NT2/D1 (cell line): ENCODE data around the gene PDE3A.
A peak's percentile ranks its signal among the peaks of the same experiment; 100 is the strongest.

Experiments used
- DNase-seq: peaks from one replicate; pipeline ENCODE4 v3.0.0-alpha.2; 2011; ENCODE audit warnings: low read depth, low spot score
- H3K27me3 ChIP-seq: 2 replicates; pipeline ENCODE4 v1.6.0; 2011; ENCODE audit warnings: mild to moderate bottlenecking; ENCODE audit not compliant: insufficient read length, insufficient read depth
- H3K36me3 ChIP-seq: 2 replicates; pipeline ENCODE4 v1.6.1; 2011; ENCODE audit warnings: mild to moderate bottlenecking, low read length, mixed read lengths; ENCODE audit not compliant: insufficient read depth, insufficient read length
- H3K4me1 ChIP-seq: 2 replicates; pipeline ENCODE4 v1.5.1; 2011; ENCODE audit not compliant: insufficient read depth, insufficient read length
- H3K4me3 ChIP-seq: 2 replicates; pipeline ENCODE4 v1.5.1; 2011; ENCODE audit warnings: low read depth; ENCODE audit not compliant: insufficient read length
- H3K9ac ChIP-seq: 2 replicates; pipeline ENCODE4 v1.6.0; 2011; ENCODE audit warnings: low read depth; ENCODE audit not compliant: insufficient read length
- H3K9me3 ChIP-seq: 2 replicates; pipeline ENCODE4 v1.5.1; 2011; ENCODE audit warnings: mild to moderate bottlenecking, low read length; ENCODE audit not compliant: insufficient read depth
- SUZ12 ChIP-seq: IDR thresholded peaks from 2 replicates; pipeline ENCODE4 v1.6.1; 2011; ENCODE audit not compliant: insufficient read length, insufficient read depth; ENCODE audit errors: extremely low read depth
- YY1 ChIP-seq: IDR thresholded peaks from 2 replicates; pipeline ENCODE4 v1.6.1; 2011; ENCODE audit not compliant: insufficient read length, insufficient read depth
- ZNF274 ChIP-seq: IDR thresholded peaks from 2 replicates; pipeline ENCODE4 v1.6.1; 2011; ENCODE audit warnings: mild to moderate bottlenecking, low read depth, low read length

PDE3A gene

DNA sequence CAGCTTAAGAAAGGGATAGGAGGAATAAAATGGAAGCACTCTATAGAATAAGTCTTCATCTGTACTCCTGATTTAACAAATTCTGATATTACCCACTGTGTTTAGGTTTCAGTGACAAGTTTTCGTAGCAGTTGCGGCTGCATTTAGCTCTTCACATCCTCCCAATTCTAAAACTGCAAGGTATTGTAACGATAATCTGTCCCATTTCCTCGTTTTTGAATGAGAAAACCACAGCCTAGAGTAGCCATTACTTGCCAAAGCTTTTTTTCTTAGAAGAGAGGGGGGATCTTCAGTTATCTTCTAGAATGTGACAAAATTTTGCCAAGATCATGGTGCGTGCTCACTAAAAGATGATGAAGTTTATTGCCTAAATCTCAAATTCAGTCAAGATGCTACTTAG lies 155.8 kb downstream of the PDE3A start:
- Histone ChIP-seq H3K36me3 (no peaks in the 10 kb centered on the region), H3K4me1 (no peaks in the 10 kb centered on the region), H3K27me3 (no peaks in the 10 kb centered on the region), H3K9ac (no peak overlapping the region), H3K9me3 (0 out of 2 replicates have a peak, but pooled peaks cover 3% of the 10 kb centered on the region), H3K4me3 (no peak overlapping the region)
- TF ChIP-seq YY1 (no peak), SUZ12 (no peak), ZNF274 (no peak)
- DNase-seq = peak; percentile 80

DNA sequence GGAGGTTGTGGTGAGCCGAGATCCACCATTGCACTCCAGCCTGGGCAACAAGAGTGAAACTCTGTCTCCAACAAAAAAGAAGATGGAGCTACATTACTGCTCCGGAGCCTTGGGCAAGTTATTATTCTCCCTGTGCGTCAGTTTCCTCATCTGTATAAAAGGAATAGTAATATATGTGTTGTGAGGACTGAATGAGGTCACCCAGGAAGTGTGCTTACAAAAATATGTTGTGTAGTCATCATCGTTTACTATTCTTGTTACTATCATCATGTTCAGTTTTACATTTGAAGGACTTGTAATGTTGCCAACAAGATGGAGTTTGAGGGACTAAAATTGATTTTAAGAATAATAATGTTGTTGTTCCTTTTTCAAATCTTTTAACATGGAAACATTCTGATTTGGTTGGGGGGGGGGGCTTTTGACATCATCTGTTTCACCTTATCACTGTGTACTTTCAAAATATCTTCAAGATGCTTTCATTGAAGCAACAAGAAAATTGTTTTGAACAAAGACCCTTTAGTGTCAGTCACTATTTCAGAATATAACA lies 156.8 kb downstream of the PDE3A start:
- no peaks in the 10 kb centered on the region for H3K9me3 ChIP-seq
- TF ChIP-seq YY1 (no peak), ZNF274 (no peak), SUZ12 (no peak)
- DNase-seq = no peak
- no peak overlapping the region for H3K4me3 ChIP-seq
- H3K36me3 ChIP-seq = no peaks in the 10 kb centered on the region
- H3K9ac ChIP-seq = no peak overlapping the region
- no peaks in the 10 kb centered on the region for H3K4me1 ChIP-seq
- no peaks in the 10 kb centered on the region for H3K27me3 ChIP-seq

DNA sequence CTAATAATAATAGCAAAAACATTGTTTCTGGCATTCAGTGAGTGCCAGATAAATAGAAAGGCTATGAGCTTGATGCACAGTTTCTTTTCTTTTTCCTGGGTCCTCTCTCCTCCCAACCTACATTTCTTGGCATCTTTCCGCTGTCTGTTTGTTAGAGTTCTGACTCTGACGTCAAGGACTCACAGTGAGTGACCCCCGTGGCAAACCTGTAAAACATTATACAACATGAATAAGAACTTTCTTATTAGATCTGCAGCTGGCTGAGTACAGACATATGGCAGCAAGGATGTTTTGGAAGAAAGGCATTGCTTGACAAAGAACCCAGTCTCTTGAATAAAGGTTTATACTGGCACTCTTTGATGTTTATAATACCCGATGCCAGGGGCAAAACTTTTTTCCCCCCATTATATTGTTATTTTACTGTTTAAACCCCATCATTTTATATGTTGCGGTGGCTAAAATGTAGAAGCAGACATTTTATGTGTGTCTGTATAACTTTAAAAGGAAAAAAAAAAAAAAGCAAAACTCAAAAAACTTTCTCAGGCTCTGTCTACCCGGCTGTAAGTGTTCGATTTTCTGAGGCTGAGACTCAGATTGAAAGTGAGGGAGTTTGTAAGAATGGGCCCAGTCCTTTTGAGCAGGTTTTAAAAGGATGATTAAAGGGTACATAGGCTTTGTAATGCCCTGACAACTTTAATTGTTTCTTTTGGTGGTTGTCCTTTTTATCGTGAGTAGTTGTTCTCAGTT lies 159.3 kb downstream of the PDE3A start:
- Histone ChIP-seq H3K9ac (no peak overlapping the region), H3K4me1 (no peaks in the 10 kb centered on the region), H3K36me3 (no peaks in the 10 kb centered on the region), H3K9me3 (no peaks in the 10 kb centered on the region), H3K4me3 (no peak overlapping the region), H3K27me3 (no peaks in the 10 kb centered on the region)
- no peak for DNase-seq
- TF ChIP-seq SUZ12 (no peak), YY1 (no peak)

DNA sequence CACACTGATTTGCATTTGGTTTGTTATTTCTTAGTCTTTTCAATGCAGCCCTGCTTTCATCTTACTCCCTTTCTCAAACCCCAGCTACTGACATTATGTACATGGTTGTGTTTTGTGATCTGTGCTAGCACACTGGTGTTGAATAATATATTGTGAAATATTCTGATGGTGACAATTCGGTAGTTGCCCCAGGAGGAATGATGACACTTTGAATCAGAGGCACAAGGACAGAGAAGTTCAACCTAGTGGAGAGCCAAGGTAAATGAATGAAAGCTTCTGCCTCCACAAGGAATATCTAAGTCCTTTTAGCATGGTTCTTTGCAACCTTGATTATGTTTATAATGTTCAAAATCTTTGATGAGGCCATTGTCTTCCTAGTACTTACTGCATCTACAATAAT lies 159.9 kb downstream of the PDE3A start:
- Histone ChIP-seq H3K9me3 (no peaks in the 10 kb centered on the region), H3K36me3 (no peaks in the 10 kb centered on the region), H3K27me3 (no peaks in the 10 kb centered on the region), H3K4me3 (no peak overlapping the region), H3K9ac (no peak overlapping the region), H3K4me1 (no peaks in the 10 kb centered on the region)
- TF ChIP-seq YY1 (no peak), SUZ12 (no peak), ZNF274 (no peak)
- no peak for DNase-seq

DNA sequence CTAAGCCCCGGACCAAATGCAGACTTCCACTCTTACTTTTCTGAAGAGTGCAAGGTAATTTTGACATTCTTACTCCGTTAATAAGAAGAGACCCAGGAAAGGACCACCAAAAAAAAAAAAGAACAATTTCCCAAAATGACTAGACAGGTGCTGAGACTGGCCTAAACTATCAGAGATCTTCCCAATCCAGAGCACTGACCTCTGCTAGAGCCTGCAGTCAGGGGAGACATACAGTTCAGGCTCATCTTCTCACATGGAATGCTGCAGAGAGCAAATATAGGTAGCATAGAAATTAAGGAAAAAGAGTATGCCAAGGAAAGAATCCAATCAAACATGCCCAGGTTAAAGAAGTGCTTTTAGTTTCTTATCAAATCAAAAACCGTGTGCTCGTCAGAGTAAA lies 177.9 kb downstream of the PDE3A start:
- TF ChIP-seq ZNF274 (no peak), YY1 (no peak), SUZ12 (no peak)
- Histone ChIP-seq H3K27me3 (no peaks in the 10 kb centered on the region), H3K9me3 (no peaks in the 10 kb centered on the region), H3K9ac (no peak overlapping the region), H3K36me3 (no peaks in the 10 kb centered on the region), H3K4me3 (no peak overlapping the region), H3K4me1 (no peaks in the 10 kb centered on the region)
- no peak for DNase-seq

DNA sequence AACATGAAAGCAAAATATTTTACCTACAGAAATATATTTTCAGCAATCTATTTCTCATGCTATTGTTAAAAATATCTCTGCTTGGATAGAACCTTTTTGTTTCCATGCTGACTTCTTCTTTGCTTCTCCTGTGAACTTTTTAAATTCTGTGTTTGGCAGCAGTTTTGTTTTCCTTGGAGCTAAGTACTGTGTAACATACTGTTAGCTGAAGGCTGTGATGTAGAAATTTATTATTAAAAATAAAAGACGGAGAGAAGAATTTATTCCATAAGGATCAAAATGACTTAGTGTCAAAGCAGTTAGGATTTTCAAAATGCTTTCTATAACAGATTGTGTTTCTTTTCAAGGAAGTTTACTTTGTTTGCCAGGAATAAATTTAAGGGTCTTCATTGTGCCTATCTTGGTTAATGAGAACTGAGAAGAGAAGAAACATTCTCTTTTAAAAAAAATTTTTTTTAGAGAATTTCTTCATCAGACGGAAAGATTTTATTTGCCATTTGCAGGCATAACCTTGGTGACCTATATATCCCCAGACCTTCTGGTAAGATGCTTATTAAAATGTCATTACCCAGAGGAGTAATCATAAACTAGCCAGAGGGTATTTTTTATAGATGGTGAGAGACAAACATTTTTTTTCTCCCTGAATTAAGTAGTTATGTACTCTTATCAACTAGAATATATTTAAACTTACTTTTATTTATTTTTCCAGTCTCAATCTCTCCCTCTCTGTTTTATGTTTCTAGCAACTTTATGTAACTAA lies 179.7 kb downstream of the PDE3A start:
- TF ChIP-seq YY1 (no peak), SUZ12 (no peak), ZNF274 (no peak)
- DNase-seq = no peak
- H3K4me3 ChIP-seq = no peak overlapping the region
- no peaks in the 10 kb centered on the region for H3K36me3 ChIP-seq
- H3K4me1 ChIP-seq = no peaks in the 10 kb centered on the region
- peaks cover 5% of the 10 kb centered on the region; the same call in 1 of the 2 replicates for H3K9me3 ChIP-seq
- no peak overlapping the region for H3K9ac ChIP-seq
- H3K27me3 ChIP-seq = no peaks in the 10 kb centered on the region

DNA sequence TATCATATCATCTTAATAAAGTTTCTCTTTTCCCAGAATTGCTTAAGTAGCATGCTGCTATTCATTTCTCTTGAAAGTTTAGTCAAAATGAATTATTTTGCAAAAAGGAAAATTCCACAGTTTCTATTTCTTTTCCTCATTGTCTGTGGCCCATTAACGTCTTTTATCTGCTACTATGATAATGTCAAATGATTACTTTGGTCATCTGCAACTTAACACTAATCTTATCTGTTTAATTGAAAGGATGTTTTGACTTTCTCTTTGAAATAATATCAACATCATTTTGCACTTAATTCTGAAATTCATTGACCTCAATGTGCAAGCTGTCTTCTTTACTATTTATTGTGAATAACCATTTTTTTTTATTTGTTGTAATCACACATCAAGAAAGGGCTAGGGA lies 180.3 kb downstream of the PDE3A start:
- H3K4me1 ChIP-seq = no peaks in the 10 kb centered on the region
- DNase-seq = no peak
- peaks cover 5% of the 10 kb centered on the region; the same call in 1 of the 2 replicates for H3K9me3 ChIP-seq
- H3K36me3 ChIP-seq = no peaks in the 10 kb centered on the region
- TF ChIP-seq YY1 (no peak), ZNF274 (no peak), SUZ12 (no peak)
- H3K27me3 ChIP-seq = no peaks in the 10 kb centered on the region
- no peak overlapping the region for H3K4me3 ChIP-seq
- H3K9ac ChIP-seq = no peak overlapping the region
